Measurements from ENCODE around the gene TBC1D22B. TPM values are rescaled to one million over a fixed set of nuclear protein-coding genes. Genes with fewer than 3 reads are reported as not detected.

TBC1D22B gene
- total and polyA plus RNA-seq, 9 of the 15 experiments (the other 6 are each of a cell fraction or from before 2014, with no cell fraction given): 4.8 to 24.2 (median 13.5) TPM

DNA sequence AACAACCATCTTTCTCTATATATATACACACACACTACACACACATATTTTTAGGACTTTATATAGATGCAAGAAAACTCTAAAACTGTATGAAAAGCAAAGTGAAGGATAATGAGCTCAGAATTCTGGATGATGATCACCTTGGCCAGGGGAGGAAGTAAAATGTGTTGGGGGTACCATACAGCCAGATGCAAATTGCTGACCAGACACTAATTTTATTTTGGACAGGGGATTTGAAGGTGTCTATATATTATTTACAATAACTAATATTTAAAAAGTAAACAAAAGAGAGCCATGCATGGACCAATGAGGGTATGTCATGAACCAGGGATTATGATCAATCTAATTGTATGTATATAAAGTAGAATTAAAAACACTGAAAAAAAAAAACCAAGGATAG lies 19.8 kb upstream of the TBC1D22B start:
- no peak for DNase-seq (ENCODE audit: extremely low read depth in 1 of 4, low spot score in 3 of 4)
- POLR2A ChIA-PET: interaction anchor here (0.6 to 1.8 kb wide), 3 partner anchors 20 to 1201 kb away, joined by 3 to 7 read pairs (median 3); partner anchors contain the start of genes TBC1D22B and TMEM217
- Histone ChIP-seq H3K36me3 (ENCODE audit: control insufficient read depth, insufficient read depth, low read length) (no peaks in the 10 kb centered on the region; the same call in 2 of the 3 replicates), H3K9me1 (ENCODE audit: control insufficient read depth, insufficient read depth, low read length) (no peaks in the 10 kb centered on the region), H3K9ac (ENCODE audit: insufficient read depth in 1 of 2, low read depth in 2 of 2, low read length in 2 of 2) (no peak overlapping the region), H3K79me2 (ENCODE audit: control insufficient read depth, insufficient read depth, low read length) (no peaks in the 10 kb centered on the region), H3K27me3 (ENCODE audit: control insufficient read depth in 2 of 2, insufficient read depth in 2 of 2, low read length in 2 of 2) (no peaks in the 10 kb centered on the region), H3K4me2 (ENCODE audit: insufficient read depth, low read length) (no peak overlapping the region), H2AFZ (ENCODE audit: low read depth, low read length) (no peak overlapping the region), H4K20me1 (replicated peaks; ENCODE audit: control insufficient read depth, insufficient read depth, low read length) (no peaks in the 10 kb centered on the region), H3K4me3 (no peak overlapping the region), H3K9me3 (replicated peaks; ENCODE audit: control insufficient read depth, insufficient read depth, low read depth, low read length) (0 out of 2 replicates have a peak, but pooled peaks cover 3% of the 10 kb centered on the region), H3K4me1 (replicated peaks in 1 of 2; ENCODE audit: control insufficient read depth in 2 of 2, insufficient read depth in 2 of 2, low read length in 2 of 2) (peaks cover 6 to 40% of the 10 kb centered on the region in 2 experiments), H3K27ac (ENCODE audit: extremely low read depth, low read depth, low read length) (no peak overlapping the region)
- no peak for ATAC-seq
- intact Hi-C loops (cut with micrococcal nuclease): no loop called here
- TF ChIP-seq ZNF316 (IDR thresholded peaks at IDR 0.05): peak; percentile 91
- no peak for TF ChIP-seq TAF1 (IDR thresholded peaks at IDR 0.05; ENCODE audit: control insufficient read depth, extremely low read depth, insufficient read depth, low read length, severe bottlenecking)
- no peak for TF ChIP-seq WHSC1 (IDR thresholded peaks at IDR 0.05; ENCODE audit: low read length)
- peak; percentile 87 for TF ChIP-seq C11orf30 (IDR thresholded peaks at IDR 0.05; ENCODE audit: low read depth)
- TF ChIP-seq MAFG (tag; conservative IDR thresholded peaks at IDR 0.05): peak; percentile 67
- peak; percentile 85 for TF ChIP-seq MAFK (IDR thresholded peaks at IDR 0.05; ENCODE audit: low read length)
- TF ChIP-seq POLR2H (tag; IDR thresholded peaks at IDR 0.05; ENCODE audit: low read depth): no peak
- TF ChIP-seq MAFF (IDR thresholded peaks at IDR 0.05; ENCODE audit: low read length): peak; percentile 85
- FAIRE-seq: no peak
- in situ Hi-C loops (cut with MboI): no loop called here
- CTCF ChIA-PET (ENCODE audit: low intra/inter-chr PET ratio): no interaction called here
- no TSS peak for BruUV-seq (replicated peaks)
